Tibial nerve (tissue), 4 donors: ENCODE measurements around the gene BBS7.

ENCODE experiments used
- EP300 ChIP-seq, 2 donors: sonication (generic); formaldehyde crosslinking; IDR thresholded peaks; one replicate each; pipeline ENCODE4 v1.6.1; 2017; ENCODE audit warnings: antibody characterized with exemption in 2 of 2, mild to moderate bottlenecking in 1 of 2
- POLR2A ChIP-seq, 2 donors: fragments of 450-650 bp; IDR thresholded peaks; one replicate each; pipeline ENCODE4 v1.6.1; 2017; ENCODE audit warnings: antibody characterized with exemption in 2 of 2, mild to moderate bottlenecking in 2 of 2, moderate library complexity in 2 of 2
- TF ChIP-seq, protein P1 (sequence below), 5 experiments: fragments of 200-600 bp in 3 of 5; fragments of 450-650 bp in 2 of 5; sonication (generic) in 3 of 5; IDR thresholded peaks; one replicate each; pipeline ENCODE4 v1.5.1; 2016 to 2019; ENCODE audit warnings: antibody characterized with exemption in 5 of 5, mild to moderate bottlenecking in 3 of 5, moderate library complexity in 2 of 5

- TF ChIP-seq, protein P1, sequence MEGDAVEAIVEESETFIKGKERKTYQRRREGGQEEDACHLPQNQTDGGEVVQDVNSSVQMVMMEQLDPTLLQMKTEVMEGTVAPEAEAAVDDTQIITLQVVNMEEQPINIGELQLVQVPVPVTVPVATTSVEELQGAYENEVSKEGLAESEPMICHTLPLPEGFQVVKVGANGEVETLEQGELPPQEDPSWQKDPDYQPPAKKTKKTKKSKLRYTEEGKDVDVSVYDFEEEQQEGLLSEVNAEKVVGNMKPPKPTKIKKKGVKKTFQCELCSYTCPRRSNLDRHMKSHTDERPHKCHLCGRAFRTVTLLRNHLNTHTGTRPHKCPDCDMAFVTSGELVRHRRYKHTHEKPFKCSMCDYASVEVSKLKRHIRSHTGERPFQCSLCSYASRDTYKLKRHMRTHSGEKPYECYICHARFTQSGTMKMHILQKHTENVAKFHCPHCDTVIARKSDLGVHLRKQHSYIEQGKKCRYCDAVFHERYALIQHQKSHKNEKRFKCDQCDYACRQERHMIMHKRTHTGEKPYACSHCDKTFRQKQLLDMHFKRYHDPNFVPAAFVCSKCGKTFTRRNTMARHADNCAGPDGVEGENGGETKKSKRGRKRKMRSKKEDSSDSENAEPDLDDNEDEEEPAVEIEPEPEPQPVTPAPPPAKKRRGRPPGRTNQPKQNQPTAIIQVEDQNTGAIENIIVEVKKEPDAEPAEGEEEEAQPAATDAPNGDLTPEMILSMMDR (IDR thresholded peaks at IDR 0.05) = no peak
- TF ChIP-seq POLR2A (IDR thresholded peaks at IDR 0.05) = no peak
- TF ChIP-seq EP300 (IDR thresholded peaks at IDR 0.05) = no peak
Measured at GRCh38 chr4:121791481-121791880, 78.8 kb downstream of the BBS7 start.
